Measurements from ENCODE around the gene CEP112.

Gene CEP112

GRCh38 chr17:65627891-65628643 is 563.9 kb downstream of the CEP112 start:
- peak; percentile 93 to 94 for DNase-seq

GRCh38 chr17:65627108-65627507 is 564.8 kb downstream of the CEP112 start:
- DNase-seq, result peak; percentile 3 to 7

- no peak for DNase-seq
Measured at GRCh38 chr17:65626451-65626850, 565.5 kb downstream of the CEP112 start.

- DNase-seq, result no peak
Measured at GRCh38 chr17:65618516-65618915, 573.4 kb downstream of the CEP112 start.

- DNase-seq, result no peak
Measured at GRCh38 chr17:65617496-65617895, 574.4 kb downstream of the CEP112 start.

GRCh38 chr17:65609749-65610148 is 582.2 kb downstream of the CEP112 start:
- DNase-seq, result no peak

- no peak for DNase-seq
Measured at GRCh38 chr17:65609286-65609685, 582.6 kb downstream of the CEP112 start.

- DNase-seq, result no peak
Measured at GRCh38 chr17:65604070-65604469, 587.9 kb downstream of the CEP112 start.

- no peak for DNase-seq
Measured at GRCh38 chr17:65601881-65602280, 590.1 kb downstream of the CEP112 start.

GRCh38 chr17:65601145-65601544 is 590.8 kb downstream of the CEP112 start:
- no peak for DNase-seq

GRCh38 chr17:65600518-65600917 is 591.4 kb downstream of the CEP112 start:
- DNase-seq, result no peak

- DNase-seq, result peak in 1 of 2 experiments; percentile 12
Measured at GRCh38 chr17:65599650-65600049, 592.3 kb downstream of the CEP112 start.

GRCh38 chr17:65598746-65599145 is 593.2 kb downstream of the CEP112 start:
- no peak for DNase-seq

GRCh38 chr17:65595071-65595656 is 596.8 kb downstream of the CEP112 start:
- DNase-seq, result no peak

- no peak for DNase-seq
Measured at GRCh38 chr17:65593855-65594845, 597.8 kb downstream of the CEP112 start.

GRCh38 chr17:65593092-65593854 is 598.7 kb downstream of the CEP112 start:
- no peak for DNase-seq

GRCh38 chr17:65592125-65592965 is 599.6 kb downstream of the CEP112 start:
- no peak for DNase-seq

- no peak for DNase-seq
Measured at GRCh38 chr17:65589321-65589720, 602.6 kb downstream of the CEP112 start.

- peak; percentile 81 to 83 for DNase-seq
Measured at GRCh38 chr17:65588181-65588808, 603.6 kb downstream of the CEP112 start.

- no peak for DNase-seq
Measured at GRCh38 chr17:65587534-65588180, 604.3 kb downstream of the CEP112 start.

GRCh38 chr17:65586899-65587298 is 605.0 kb downstream of the CEP112 start:
- no peak for DNase-seq

Data from SHP77 (cell line).